Ascending aorta (tissue), 2 donors: ENCODE results near the gene PCBP3. TPM values are rescaled to one million over a fixed set of nuclear protein-coding genes. Genes with fewer than 3 reads are reported as not detected.

Experiments
- DNase-seq, 2 donors: peaks; one replicate each; pipeline ENCODE4 v3.0.0-alpha.2; 2019; ENCODE audit warnings: low spot score in 2 of 2
- H3K27ac ChIP-seq, 2 donors: fragments of 200-600 bp; sonication (generic); one replicate each; pipeline ENCODE4 v1.5.1; 2016 to 2017; ENCODE audit warnings: mild to moderate bottlenecking in 1 of 2
- H3K27me3 ChIP-seq: fragments of 200-600 bp; sonication (generic); one replicate; pipeline ENCODE4 v1.5.1; 2017
- H3K36me3 ChIP-seq, 2 donors: fragments of 200-600 bp; sonication (generic); one replicate each; pipeline ENCODE4 v1.5.1; 2016
- H3K4me1 ChIP-seq, 2 donors: fragments of 200-600 bp; sonication (generic); one replicate each; pipeline ENCODE4 v1.5.1; 2016 to 2017; ENCODE audit warnings: mild to moderate bottlenecking in 1 of 2
- H3K4me3 ChIP-seq, 2 donors: fragments of 200-600 bp; sonication (generic); one replicate each; pipeline ENCODE4 v1.5.1; 2016 to 2017; ENCODE audit warnings: mild to moderate bottlenecking in 1 of 2
- H3K9me3 ChIP-seq, 2 donors: fragments of 200-600 bp; sonication (generic); one replicate each; pipeline ENCODE4 v1.5.1; 2016
- CTCF ChIP-seq, 3 experiments: fragments of 200-600 bp in 2 of 3; fragments of 450-650 bp in 1 of 3; sonication (generic) in 2 of 3; IDR thresholded peaks; one replicate each; pipeline ENCODE4 v1.5.1; 2016 to 2019; ENCODE audit warnings: antibody characterized with exemption in 3 of 3, mild to moderate bottlenecking in 1 of 3, moderate library complexity in 1 of 3
- intact Hi-C: fragments of 100-400 bp; cut with DNase I; formaldehyde crosslinking; loops from one replicate; pipeline ENCODE4 v1.15.1; 2023
- total RNA-seq: library from RNA; depleted of rRNA; stranded (reverse); fragments of >200 nt; gene quantifications from one replicate; pipeline ENCODE4 v1.1.0, GENCODE V29; 2016

PCBP3 gene
- total RNA-seq, 1 donor from 2014 or later: not detected

- H3K4me1 ChIP-seq: peaks cover 14 to 23% of the 10 kb centered on the region in 2 donors
- peak within 1 kb of the TSS; percentile 92 to 94 for H3K27ac ChIP-seq
- no peak for TF ChIP-seq CTCF (IDR thresholded peaks at IDR 0.05)
- H3K4me3 ChIP-seq: peak within 1 kb of the TSS; percentile 92 to 100
- no peaks in the 10 kb centered on the region for H3K27me3 ChIP-seq
- intact Hi-C loops: no loop called here
- H3K9me3 ChIP-seq: no peaks in the 10 kb centered on the region
- H3K36me3 ChIP-seq: peaks cover 25% of the 10 kb centered on the region in 2 donors
- peak in 1 of 2 donors; percentile 92 for DNase-seq
Measured at GRCh38 chr21:45981151-45982091, 337.9 kb downstream of the PCBP3 start, which contains the start of gene COL6A1. TSS of gene COL6A1 (plus strand) at chr21:45981770. CDS start at chr21:45981851, 81 bp downstream.

- Histone ChIP-seq H3K4me3 (peak overlapping the region; percentile 92 to 100), H3K36me3 (peaks cover 33% of the 10 kb centered on the region in 2 donors), H3K27ac (peak overlapping the region; percentile 92 to 93), H3K4me1 (peaks cover 14 to 25% of the 10 kb centered on the region in 2 donors), H3K9me3 (no peaks in the 10 kb centered on the region), H3K27me3 (no peaks in the 10 kb centered on the region)
- TF ChIP-seq CTCF (IDR thresholded peaks at IDR 0.05): no peak
- intact Hi-C loops: no loop called here
- DNase-seq: peak in 1 of 2 donors; percentile 71
Measured at GRCh38 chr21:45982092-45982757, 338.7 kb downstream of the PCBP3 start.

GRCh38 chr21:45982758-45983648 is 339.5 kb downstream of the PCBP3 start:
- Histone ChIP-seq H3K4me1 (peaks cover 14 to 27% of the 10 kb centered on the region in 2 donors), H3K27ac (peak overlapping the region; percentile 92 to 93), H3K27me3 (no peaks in the 10 kb centered on the region), H3K36me3 (peaks cover 37% of the 10 kb centered on the region in 2 donors), H3K4me3 (peak overlapping the region; percentile 92 to 100), H3K9me3 (no peaks in the 10 kb centered on the region)
- intact Hi-C loops: no loop called here
- TF ChIP-seq CTCF (IDR thresholded peaks at IDR 0.05): no peak
- DNase-seq: peak in 1 of 2 donors; percentile 64

- no peak for DNase-seq
- H3K27me3 ChIP-seq: no peaks in the 10 kb centered on the region
- no peaks in the 10 kb centered on the region for H3K9me3 ChIP-seq
- peak overlapping the region; percentile 92 to 93 for H3K27ac ChIP-seq
- intact Hi-C loops: no loop called here
- H3K4me1 ChIP-seq: peaks cover 11 to 25% of the 10 kb centered on the region in 2 donors
- TF ChIP-seq CTCF (IDR thresholded peaks at IDR 0.05): no peak
- H3K4me3 ChIP-seq: peak overlapping the region; percentile 92 to 100
- peaks cover 40 to 41% of the 10 kb centered on the region in 2 donors for H3K36me3 ChIP-seq
Measured at GRCh38 chr21:45983649-45983965, 340.1 kb downstream of the PCBP3 start.

- Histone ChIP-seq H3K27me3 (no peaks in the 10 kb centered on the region), H3K9me3 (no peaks in the 10 kb centered on the region), H3K4me3 (peak overlapping the region; percentile 92 to 100), H3K27ac (peak overlapping the region; percentile 92 to 93), H3K36me3 (peaks cover 45% of the 10 kb centered on the region in 2 donors), H3K4me1 (peaks cover 9 to 24% of the 10 kb centered on the region in 2 donors)
- intact Hi-C loops: no loop called here
- TF ChIP-seq CTCF (IDR thresholded peaks at IDR 0.05): no peak
- DNase-seq: no peak
Measured at GRCh38 chr21:45983981-45984551, 340.5 kb downstream of the PCBP3 start.
